Uterus (tissue), 2 donors: ENCODE measurements around the gene MFAP3L.

Experiments
- POLR2A ChIP-seq, 2 donors: fragments of 450-650 bp; IDR thresholded peaks; one replicate each; pipeline ENCODE4 v1.6.1; 2016; ENCODE audit warnings: antibody characterized with exemption in 2 of 2, mild to moderate bottlenecking in 1 of 2, moderate library complexity in 1 of 2
- TF ChIP-seq, protein P1 (sequence below), 4 experiments: fragments of 200-600 bp in 2 of 4; fragments of 450-650 bp in 2 of 4; sonication (generic) in 2 of 4; IDR thresholded peaks; one replicate each; pipeline ENCODE4 v1.5.1; 2016 to 2019; ENCODE audit warnings: antibody characterized with exemption in 4 of 4, mild to moderate bottlenecking in 2 of 4, moderate library complexity in 1 of 4

DNA sequence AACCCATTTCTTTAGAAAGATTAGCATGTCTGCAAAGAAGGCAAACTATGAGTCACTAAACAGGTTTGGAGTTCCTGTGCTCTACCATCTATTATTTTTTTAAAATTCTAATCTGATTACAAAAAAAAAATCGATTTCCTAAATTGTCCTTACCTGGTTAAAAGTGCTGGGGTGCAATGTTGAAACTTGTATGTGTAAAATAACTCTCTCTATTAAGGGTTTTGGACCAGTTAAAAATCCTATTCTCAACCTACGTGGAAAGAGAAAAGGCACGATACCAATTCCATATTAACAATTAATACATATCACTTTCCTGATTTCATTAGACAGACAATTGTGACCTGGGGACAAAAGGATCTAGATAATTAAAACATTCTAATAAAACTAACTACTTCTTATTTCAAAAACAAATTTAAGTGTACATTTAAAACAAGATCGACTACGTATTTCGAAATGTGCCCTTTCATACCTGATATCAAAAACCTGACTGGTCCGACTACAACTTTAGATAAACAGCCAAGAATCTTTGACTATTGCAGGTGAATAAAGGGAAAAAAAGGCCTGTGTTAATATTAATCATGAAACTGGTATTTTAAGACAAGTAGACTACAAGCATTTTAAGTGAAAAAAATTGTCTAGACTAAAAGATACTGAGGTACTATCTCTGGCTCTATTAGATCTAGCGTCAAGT lies 42.4 kb upstream of the MFAP3L start:
- TF ChIP-seq, protein P1, sequence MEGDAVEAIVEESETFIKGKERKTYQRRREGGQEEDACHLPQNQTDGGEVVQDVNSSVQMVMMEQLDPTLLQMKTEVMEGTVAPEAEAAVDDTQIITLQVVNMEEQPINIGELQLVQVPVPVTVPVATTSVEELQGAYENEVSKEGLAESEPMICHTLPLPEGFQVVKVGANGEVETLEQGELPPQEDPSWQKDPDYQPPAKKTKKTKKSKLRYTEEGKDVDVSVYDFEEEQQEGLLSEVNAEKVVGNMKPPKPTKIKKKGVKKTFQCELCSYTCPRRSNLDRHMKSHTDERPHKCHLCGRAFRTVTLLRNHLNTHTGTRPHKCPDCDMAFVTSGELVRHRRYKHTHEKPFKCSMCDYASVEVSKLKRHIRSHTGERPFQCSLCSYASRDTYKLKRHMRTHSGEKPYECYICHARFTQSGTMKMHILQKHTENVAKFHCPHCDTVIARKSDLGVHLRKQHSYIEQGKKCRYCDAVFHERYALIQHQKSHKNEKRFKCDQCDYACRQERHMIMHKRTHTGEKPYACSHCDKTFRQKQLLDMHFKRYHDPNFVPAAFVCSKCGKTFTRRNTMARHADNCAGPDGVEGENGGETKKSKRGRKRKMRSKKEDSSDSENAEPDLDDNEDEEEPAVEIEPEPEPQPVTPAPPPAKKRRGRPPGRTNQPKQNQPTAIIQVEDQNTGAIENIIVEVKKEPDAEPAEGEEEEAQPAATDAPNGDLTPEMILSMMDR (IDR thresholded peaks at IDR 0.05) = no peak
- no peak for TF ChIP-seq POLR2A (IDR thresholded peaks at IDR 0.05)
